A204.1 (cell line): ENCODE data around the gene SETD4.

Source experiments
- FAIRE-seq: peaks from 2 replicates; lab custom pipeline; 2012; peaks lifted over from hg19 to GRCh38; lab: Jason Lieb, UNC

Gene SETD4

GRCh38 chr21:36005018-36005417, 55.3 kb downstream of the SETD4 start:
- no peak for FAIRE-seq

- no peak for FAIRE-seq
Measured at GRCh38 chr21:36004441-36004840, 55.9 kb downstream of the SETD4 start.

DNA sequence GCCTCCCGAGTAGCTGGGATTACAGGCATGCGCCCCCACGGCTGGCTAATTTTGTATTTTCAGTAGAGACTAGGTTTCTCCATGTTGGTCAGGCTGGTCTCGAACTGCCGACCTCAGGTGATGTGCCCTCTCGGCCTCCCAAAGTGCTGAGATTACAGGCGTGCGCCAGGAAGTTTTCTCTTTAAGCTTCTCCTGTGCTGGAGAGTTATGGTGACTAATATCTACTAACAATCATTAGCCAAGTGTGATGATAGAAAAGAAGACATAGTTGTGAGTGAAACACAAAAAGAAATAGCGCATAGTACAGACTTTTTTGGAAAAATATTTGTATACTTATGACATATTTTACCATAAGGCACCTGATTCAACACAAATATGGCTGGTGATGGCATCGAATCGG, 56.5 kb downstream of the SETD4 start:
- FAIRE-seq, result no peak

GRCh38 chr21:35996217-35996616, 64.1 kb downstream of the SETD4 start:
- no peak for FAIRE-seq

- FAIRE-seq, result no peak
Measured at GRCh38 chr21:35995522-35996088, 64.7 kb downstream of the SETD4 start.

DNA sequence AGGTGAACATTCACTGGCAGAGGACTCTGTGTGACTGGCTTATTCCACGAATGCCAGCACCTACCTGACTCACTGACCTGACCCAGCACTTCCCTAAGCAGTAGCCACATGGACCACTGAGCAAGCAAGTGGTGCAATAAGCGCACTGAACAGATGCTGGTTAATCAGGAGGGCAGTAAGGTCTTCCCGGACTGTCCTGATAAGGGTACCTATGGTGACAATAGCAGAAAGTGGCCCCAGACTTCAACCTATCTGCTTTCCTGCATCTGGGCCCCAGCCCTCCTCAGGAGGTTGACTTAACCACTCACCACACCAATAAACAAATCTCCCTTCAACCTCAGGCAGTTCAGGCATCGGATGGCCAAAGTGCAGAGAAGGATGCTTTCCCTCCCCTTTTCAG, 65.7 kb downstream of the SETD4 start:
- FAIRE-seq, result no peak

DNA sequence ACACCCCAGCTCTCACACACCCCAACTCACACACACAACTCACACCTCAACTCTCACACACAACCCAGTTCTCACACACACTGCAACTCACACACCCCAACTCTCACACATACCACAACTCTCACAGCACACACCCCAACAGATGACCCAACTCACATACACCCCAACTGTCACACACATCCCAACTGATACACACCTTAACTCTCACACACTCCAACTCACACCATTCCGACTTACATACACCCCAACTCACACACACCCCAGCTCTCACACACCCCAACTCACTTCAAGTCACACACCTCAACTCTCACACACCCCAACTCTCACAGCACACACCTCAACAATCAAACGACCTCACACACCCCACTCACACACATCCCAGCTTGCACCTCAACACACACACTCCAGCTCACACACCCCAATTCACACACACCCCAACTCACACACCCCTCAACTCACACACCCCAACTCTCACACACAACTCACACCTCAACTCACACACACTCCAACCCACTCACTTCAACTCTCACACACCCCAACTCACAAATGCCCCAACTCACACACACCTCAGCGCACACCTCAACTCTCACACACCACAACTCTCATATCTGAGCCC, 66.3 kb downstream of the SETD4 start:
- no peak for FAIRE-seq

DNA sequence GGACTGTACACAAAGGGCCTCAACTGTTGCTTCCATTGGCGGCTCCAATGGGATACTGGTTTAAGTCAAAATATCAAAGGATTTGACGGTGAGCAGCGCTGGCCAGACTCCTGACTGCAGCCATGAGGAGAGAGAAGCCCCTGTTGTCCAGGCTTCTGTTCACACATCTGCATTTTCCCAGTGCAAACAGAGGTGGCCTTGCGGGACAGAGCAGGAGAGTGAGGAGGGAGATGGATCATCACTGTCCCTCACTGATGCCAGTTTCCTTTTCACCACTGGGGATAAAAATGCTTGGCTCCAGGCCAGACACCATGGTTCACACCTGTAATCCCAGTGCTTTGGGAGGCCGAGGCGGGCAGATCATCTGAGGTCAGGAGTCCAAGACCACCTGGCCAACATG, 69.2 kb downstream of the SETD4 start:
- FAIRE-seq, result no peak

GRCh38 chr21:35990609-35991008, 69.7 kb downstream of the SETD4 start:
- FAIRE-seq, result no peak

- FAIRE-seq, result no peak
Measured at GRCh38 chr21:35989138-35989735, 71.1 kb downstream of the SETD4 start.

GRCh38 chr21:35988416-35989137, 71.7 kb downstream of the SETD4 start:
- no peak for FAIRE-seq

DNA sequence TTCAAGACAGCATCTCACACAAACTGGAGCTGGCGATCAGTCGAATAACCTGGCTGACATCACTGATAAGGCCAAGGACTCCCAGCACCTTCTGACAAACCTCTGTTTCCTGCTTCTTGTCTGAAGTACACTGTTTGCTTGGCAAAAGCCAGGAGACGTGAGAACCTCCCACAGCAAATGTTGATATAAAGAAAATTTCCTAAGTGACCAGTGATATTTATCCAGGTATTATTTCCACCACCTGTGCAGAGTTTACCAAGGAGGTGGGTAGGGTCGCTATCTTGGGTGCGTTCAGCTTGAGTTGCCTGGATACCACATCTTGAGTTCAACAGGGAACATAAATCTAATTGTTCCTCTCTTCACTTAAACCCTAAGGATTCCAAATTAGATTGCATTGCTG, 72.9 kb downstream of the SETD4 start:
- FAIRE-seq, result no peak

GRCh38 chr21:35984654-35985361, 75.5 kb downstream of the SETD4 start:
- no peak for FAIRE-seq
